ENCODE data around the gene ASIC4. TPM values are rescaled to one million over a fixed set of nuclear protein-coding genes. Genes with fewer than 3 reads are reported as not detected.

ASIC4 gene
- total and polyA plus RNA-seq, 3 experiments from 2014 or later, result not detected

DNA sequence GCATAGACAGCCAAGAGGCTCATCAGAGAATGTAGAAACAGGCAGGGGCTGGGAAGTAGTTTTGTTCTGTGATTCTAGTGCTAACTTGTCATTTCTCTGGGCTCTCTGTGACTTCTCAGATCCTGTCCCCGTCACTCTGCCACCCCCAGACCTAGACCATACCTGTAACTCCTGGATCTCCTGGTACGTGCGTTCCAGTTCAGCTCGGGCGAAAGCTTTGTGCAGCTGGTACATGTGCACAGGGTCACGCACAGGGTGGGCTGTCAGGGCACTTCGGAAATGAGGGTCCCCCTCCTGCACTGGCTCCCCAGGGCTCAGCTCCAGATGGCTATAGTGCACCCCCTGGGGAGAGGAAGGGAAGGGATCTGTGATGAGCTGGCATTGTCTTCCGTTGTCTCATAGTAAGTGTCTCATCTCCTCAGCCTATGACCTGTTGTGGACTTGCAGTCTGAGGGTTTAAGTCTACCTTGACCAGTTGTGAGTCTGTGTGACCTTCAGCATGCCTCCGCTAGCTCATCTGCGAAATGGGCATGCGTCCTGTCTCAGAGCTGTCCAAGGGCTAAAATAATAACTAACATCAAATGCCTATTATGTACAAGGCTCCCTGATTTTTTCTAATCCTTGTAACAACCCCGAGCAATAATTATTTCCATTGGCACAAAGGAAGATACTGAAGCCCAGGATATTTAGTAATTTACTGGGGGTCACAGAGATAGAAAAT, 26.7 kb downstream of the ASIC4 start:
- peak overlapping the region; percentile 81 for H3K4me3 ChIP-seq (ENCODE audit: low read length)
- H3K36me3 ChIP-seq (ENCODE audit: insufficient read depth, low read length), result no peaks in the 10 kb centered on the region
- H3K27ac ChIP-seq (ENCODE audit: low read depth, low read length), result no peak overlapping the region
- Mint-ChIP-seq H3K4me1 (peaks cover 22 to 30% (median 27%) of the 10 kb centered on the region in 3 donors), H3K4me3 (peak overlapping the region; percentile 57 to 89 (median 84)), H3K9me3 (no peaks in the 10 kb centered on the region), H3K36me3 (peaks cover 0 to 12% (median 2%) of the 10 kb centered on the region in 3 donors), H3K27me3 (peaks cover 0 to 1% of the 10 kb centered on the region in 2 donors), H3K27ac (peak overlapping the region in 2 of 8 donors; percentile 29 to 54)
- H3K27me3 ChIP-seq (ENCODE audit: insufficient read depth, low read length, poor library complexity, severe bottlenecking), result no peaks in the 10 kb centered on the region
- H3K9me3 ChIP-seq (ENCODE audit: low read length), result no peaks in the 10 kb centered on the region
- no peak for DNase-seq
- POLR2A ChIA-PET, result interaction anchor here (0.9 kb wide), 1 partner anchor 11 kb away, joined by 3 read pairs; no protein-coding TSS in a partner anchor
- CTCF ChIA-PET, result interaction anchor here (0.7 to 6.7 kb wide), 28 partner anchors 10 to 260 kb away, joined by 3 to 44 read pairs (median 4); partner anchors contain the start of genes GMPPA, OBSL1 and STK11IP
- H3K4me1 ChIP-seq (ENCODE audit: insufficient read depth, low read length), result peaks cover 18% of the 10 kb centered on the region

DNA sequence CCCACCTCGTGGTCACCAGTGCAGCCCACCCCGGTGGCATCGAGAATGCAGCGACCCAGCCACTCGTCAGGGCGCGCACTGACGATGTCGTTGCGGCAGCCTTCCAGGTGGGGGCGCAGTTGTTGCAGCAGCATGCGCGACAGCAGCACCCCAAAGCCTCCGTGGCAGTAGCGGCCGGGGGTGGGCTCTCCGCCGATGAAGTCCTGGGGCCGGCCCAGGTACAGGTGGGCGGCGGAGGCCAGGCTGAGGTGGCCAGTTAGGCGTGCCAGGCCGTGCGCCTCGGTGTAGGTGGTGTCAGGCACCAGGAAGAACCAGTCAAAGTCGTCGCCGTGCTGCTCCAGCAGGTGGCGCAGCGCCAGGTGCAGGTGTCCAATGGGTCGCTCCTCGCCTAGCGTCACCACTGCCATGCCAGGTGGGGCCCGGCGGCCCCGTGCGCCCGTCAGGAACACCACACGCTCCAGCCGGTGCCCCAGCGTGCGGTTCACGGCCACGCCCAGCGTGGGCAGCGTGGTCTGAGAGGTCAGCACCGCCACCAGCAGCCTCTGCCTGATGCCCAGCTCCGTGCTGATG, 27.4 kb downstream of the ASIC4 start:
- Mint-ChIP-seq H3K4me3 (peak overlapping the region; percentile 82 to 94 (median 86)), H3K27ac (peak overlapping the region in 2 of 8 donors; percentile 29 to 57), H3K4me1 (peaks cover 22 to 30% (median 27%) of the 10 kb centered on the region in 3 donors), H3K36me3 (peaks cover 0 to 12% (median 2%) of the 10 kb centered on the region in 3 donors), H3K27me3 (peaks cover 0 to 1% of the 10 kb centered on the region in 2 donors), H3K9me3 (no peaks in the 10 kb centered on the region)
- ChIA-PET POLR2A (interaction anchor here (0.6 to 0.9 kb wide), 2 partner anchors 12 to 154 kb away, joined by 3 read pairs; no protein-coding TSS in a partner anchor), CTCF (interaction anchor here (0.6 to 6.7 kb wide), 33 partner anchors 10 to 261 kb away, joined by 3 to 44 read pairs (median 4); partner anchors contain the start of genes GMPPA, OBSL1 and STK11IP)
- peak; percentile 72 to 89 (median 84) for DNase-seq
- Histone ChIP-seq H3K4me1 (ENCODE audit: insufficient read depth, low read length) (peaks cover 18% of the 10 kb centered on the region), H3K36me3 (ENCODE audit: insufficient read depth, low read length) (no peaks in the 10 kb centered on the region), H3K27ac (ENCODE audit: low read depth, low read length) (no peak overlapping the region), H3K9me3 (ENCODE audit: low read length) (no peaks in the 10 kb centered on the region), H3K4me3 (ENCODE audit: low read length) (peak overlapping the region; percentile 81), H3K27me3 (ENCODE audit: insufficient read depth, low read length, poor library complexity, severe bottlenecking) (no peaks in the 10 kb centered on the region)

DNA sequence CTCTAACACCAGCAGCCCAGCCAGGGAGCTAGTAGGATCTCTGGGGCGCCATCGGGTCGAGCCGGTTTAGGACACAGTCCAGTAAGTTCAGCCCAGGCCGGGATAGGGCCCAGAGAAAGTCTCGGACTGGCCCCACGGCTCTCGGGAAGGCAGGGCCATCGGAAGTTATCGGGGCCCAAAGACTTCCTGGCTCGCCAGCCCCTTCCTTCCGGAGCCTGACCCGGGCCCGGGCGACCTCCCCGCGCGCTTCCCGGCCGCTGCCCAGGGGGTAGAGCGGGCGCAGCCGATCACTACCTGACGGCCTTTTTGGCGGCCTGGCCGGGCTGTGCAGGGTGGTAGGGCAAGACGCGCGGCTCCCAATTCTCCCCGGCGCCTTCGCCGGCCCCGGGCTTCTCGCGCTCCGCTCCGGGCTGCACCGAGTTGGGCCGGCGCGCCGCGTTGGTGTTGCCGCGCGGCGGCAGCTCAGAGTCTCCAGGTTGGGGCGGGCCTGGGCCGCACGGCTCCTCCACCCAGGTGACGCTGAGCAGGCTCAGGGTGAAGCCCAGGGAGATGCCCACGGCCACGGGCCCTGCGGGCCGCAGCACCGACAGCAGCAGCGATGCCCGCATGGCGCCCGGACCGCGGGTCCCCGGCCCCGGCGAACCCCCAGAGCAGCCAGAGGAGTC, 28.8 kb downstream of the ASIC4 start:
- peaks cover 22 to 30% (median 27%) of the 10 kb centered on the region in 3 donors for H3K4me1 Mint-ChIP-seq
- H3K27me3 Mint-ChIP-seq, result peaks cover 4 to 7% of the 10 kb centered on the region in 2 donors
- no peak for DNase-seq
- Histone ChIP-seq H3K4me3 (ENCODE audit: low read length) (peak overlapping the region; percentile 81), H3K4me1 (ENCODE audit: insufficient read depth, low read length) (peaks cover 18% of the 10 kb centered on the region), H3K27ac (ENCODE audit: low read depth, low read length) (peak overlapping the region; percentile 69), H3K36me3 (ENCODE audit: insufficient read depth, low read length) (no peaks in the 10 kb centered on the region), H3K9me3 (ENCODE audit: low read length) (no peaks in the 10 kb centered on the region), H3K27me3 (ENCODE audit: insufficient read depth, low read length, poor library complexity, severe bottlenecking) (no peaks in the 10 kb centered on the region)
- peak overlapping the region; percentile 66 to 92 (median 80) for H3K27ac Mint-ChIP-seq
- CTCF ChIA-PET, result interaction anchor here (1.0 to 6.7 kb wide), 8 partner anchors 11 to 99 kb away, joined by 3 to 44 read pairs (median 4); a partner anchor contains a TSS
- no peaks in the 10 kb centered on the region for H3K9me3 Mint-ChIP-seq
- POLR2A ChIA-PET, result interaction anchor here (1.1 kb wide), 1 partner anchor 1956 kb away, joined by 4 read pairs; no protein-coding TSS in a partner anchor
- peak overlapping the region; percentile 81 to 94 (median 86) for H3K4me3 Mint-ChIP-seq
- peaks cover 0 to 12% (median 2%) of the 10 kb centered on the region in 3 donors for H3K36me3 Mint-ChIP-seq

DNA sequence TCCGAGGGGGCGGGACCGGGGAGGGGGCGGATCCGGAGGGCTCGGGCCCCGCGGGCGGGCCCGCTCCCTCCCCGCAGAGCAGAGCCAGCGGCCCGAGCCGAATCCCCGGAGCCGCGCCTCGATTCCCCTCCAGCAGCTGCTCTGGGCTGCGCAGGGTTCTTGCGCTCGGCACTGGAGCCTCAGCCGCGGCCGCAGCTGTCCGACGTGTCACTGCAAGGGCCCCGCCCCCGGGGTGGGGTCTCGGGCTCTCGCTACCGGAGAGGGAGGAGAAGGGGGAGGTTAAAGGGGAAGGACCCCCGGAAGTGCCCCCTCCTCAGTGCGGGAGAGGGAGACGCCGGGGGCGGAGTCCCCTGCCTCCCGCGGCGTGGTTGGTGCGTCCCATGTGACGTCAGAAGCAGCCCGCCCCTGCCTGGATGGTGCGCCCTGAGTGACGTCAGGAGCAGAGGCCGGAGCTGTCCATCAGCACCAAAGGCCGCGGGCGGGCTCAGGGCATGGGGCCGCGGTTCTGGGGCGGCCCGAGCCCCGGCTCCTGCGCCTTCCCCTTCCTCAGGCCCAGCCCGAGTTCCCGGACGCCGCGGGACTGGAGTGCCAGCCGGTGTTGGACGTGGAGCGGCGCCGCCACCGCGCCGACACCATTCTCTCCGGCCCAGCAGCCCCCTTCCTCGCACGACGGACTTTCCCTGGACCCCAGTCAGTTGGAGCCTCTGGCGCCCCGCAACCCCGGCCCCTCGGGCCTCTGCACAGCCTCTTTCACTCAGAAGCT, 29.5 kb downstream of the ASIC4 start, which contains the start of the genes CHPF and TMEM198:
Gene CHPF, minus strand, starts transcription at position 214 of the 763 bp plus-strand sequence. CDS start 271 bp downstream, outside the sequence.
Gene TMEM198, plus strand, starts transcription at position 433 of the 763 bp plus-strand sequence. CDS start 700 bp downstream, outside the sequence.
- Histone ChIP-seq H3K36me3 (ENCODE audit: insufficient read depth, low read length) (no peaks in the 10 kb centered on the region), H3K27ac (ENCODE audit: low read depth, low read length) (peak within 1 kb of the TSS; percentile 69), H3K4me3 (ENCODE audit: low read length) (peak within 1 kb of the TSS; percentile 81), H3K27me3 (ENCODE audit: insufficient read depth, low read length, poor library complexity, severe bottlenecking) (no peaks in the 10 kb centered on the region), H3K4me1 (ENCODE audit: insufficient read depth, low read length) (peaks cover 18% of the 10 kb centered on the region), H3K9me3 (ENCODE audit: low read length) (no peaks in the 10 kb centered on the region)
- CTCF ChIA-PET, result interaction anchor here (1.2 to 6.7 kb wide), 6 partner anchors 10 to 98 kb away, joined by 3 to 44 read pairs (median 8); a partner anchor contains a TSS
- Mint-ChIP-seq H3K36me3 (peaks cover 0 to 9% (median 2%) of the 10 kb centered on the region in 3 donors), H3K9me3 (no peaks in the 10 kb centered on the region), H3K4me3 (peak within 1 kb of the TSS; percentile 81 to 94 (median 86)), H3K27ac (peak within 1 kb of the TSS; percentile 73 to 92 (median 86)), H3K27me3 (peaks cover 4 to 14% of the 10 kb centered on the region in 2 donors), H3K4me1 (peaks cover 22 to 30% (median 27%) of the 10 kb centered on the region in 3 donors)
- POLR2A ChIA-PET, result interaction anchor here (1.1 kb wide), 1 partner anchor 1955 kb away, joined by 4 read pairs; no protein-coding TSS in a partner anchor
- peak; percentile 84 to 94 (median 88) for DNase-seq

DNA sequence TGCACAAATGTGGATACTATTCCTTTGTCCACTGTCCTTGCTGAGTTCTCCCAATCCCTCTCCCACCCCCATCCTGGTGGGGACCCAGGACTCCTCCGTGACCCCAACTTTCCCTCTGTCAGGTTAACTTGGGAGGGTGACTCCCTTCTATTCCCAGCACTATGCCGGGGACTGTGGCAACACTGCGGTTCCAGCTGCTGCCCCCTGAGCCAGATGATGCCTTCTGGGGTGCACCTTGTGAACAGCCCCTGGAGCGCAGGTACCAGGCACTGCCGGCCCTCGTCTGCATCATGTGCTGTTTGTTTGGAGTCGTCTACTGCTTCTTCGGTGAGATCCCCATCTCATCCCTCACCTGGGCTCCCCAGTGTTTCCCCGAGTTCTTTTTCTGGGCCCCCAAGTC, 30.3 kb downstream of the ASIC4 start:
- Histone ChIP-seq H3K9me3 (ENCODE audit: low read length) (no peaks in the 10 kb centered on the region), H3K36me3 (ENCODE audit: insufficient read depth, low read length) (no peaks in the 10 kb centered on the region), H3K4me1 (ENCODE audit: insufficient read depth, low read length) (peaks cover 18% of the 10 kb centered on the region), H3K27me3 (ENCODE audit: insufficient read depth, low read length, poor library complexity, severe bottlenecking) (no peaks in the 10 kb centered on the region), H3K27ac (ENCODE audit: low read depth, low read length) (no peak overlapping the region), H3K4me3 (ENCODE audit: low read length) (no peak overlapping the region)
- DNase-seq, result no peak
- Mint-ChIP-seq H3K36me3 (peaks cover 0 to 7% (median 2%) of the 10 kb centered on the region in 3 donors), H3K27me3 (peaks cover 4 to 22% of the 10 kb centered on the region in 2 donors), H3K9me3 (no peaks in the 10 kb centered on the region), H3K4me1 (peaks cover 22 to 30% (median 27%) of the 10 kb centered on the region in 3 donors), H3K4me3 (peak overlapping the region; percentile 76 to 86 (median 81)), H3K27ac (peak overlapping the region in 7 of 8 donors; percentile 64 to 90 (median 84))
- CTCF ChIA-PET, result interaction anchor here (0.8 to 6.7 kb wide), 5 partner anchors 9 to 97 kb away, joined by 3 to 44 read pairs (median 12); no protein-coding TSS in a partner anchor
- POLR2A ChIA-PET, result interaction anchor here (0.8 kb wide), 1 partner anchor 237 kb away, joined by 3 read pairs; no protein-coding TSS in a partner anchor

DNA sequence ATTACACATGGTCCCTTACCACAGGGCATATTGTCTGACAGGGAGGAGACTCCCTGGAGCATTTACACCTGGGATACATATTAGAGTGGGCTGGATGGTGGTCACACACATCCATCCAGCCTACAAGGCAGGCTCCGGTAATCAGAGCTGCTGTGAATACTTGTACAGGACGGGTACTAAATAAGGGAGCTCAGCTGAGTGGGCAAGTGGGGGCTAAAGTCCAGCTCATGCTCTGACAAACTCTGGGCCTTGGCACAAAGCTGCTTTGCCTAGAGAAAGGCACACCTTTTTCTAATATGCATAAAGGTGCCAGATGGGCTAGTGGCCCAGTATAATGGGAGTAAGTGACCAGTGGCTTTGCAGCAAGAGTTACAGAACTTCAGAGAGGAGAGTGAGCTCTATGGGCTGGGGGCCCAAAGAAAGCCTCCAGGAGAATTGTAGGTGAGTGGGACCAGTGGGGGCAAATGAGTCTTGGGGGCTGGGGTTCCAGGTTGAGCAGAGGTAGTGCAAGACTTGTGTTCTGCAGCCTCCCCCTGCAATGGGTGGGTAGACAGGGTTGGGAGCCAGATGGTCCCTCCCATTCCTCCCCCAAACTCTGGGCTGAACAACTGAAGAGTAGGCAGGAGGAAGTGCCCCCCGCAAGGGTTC, 31.1 kb downstream of the ASIC4 start:
- Mint-ChIP-seq H3K9me3 (no peaks in the 10 kb centered on the region), H3K27ac (peak overlapping the region in 2 of 8 donors; percentile 73 to 85), H3K27me3 (peaks cover 10 to 29% of the 10 kb centered on the region in 2 donors), H3K4me1 (peaks cover 22 to 30% (median 27%) of the 10 kb centered on the region in 3 donors), H3K36me3 (peaks cover 0 to 5% (median 2%) of the 10 kb centered on the region in 3 donors), H3K4me3 (peak overlapping the region in 5 of 7 donors; percentile 76 to 85 (median 81))
- ChIA-PET POLR2A (interaction anchor here (0.8 kb wide), 1 partner anchor 237 kb away, joined by 3 read pairs; no protein-coding TSS in a partner anchor), CTCF (interaction anchor here (0.8 kb wide), 1 partner anchor 16 kb away, joined by 3 read pairs; no protein-coding TSS in a partner anchor)
- Histone ChIP-seq H3K9me3 (ENCODE audit: low read length) (no peaks in the 10 kb centered on the region), H3K36me3 (ENCODE audit: insufficient read depth, low read length) (no peaks in the 10 kb centered on the region), H3K4me3 (ENCODE audit: low read length) (no peak overlapping the region), H3K4me1 (ENCODE audit: insufficient read depth, low read length) (peaks cover 18% of the 10 kb centered on the region), H3K27me3 (ENCODE audit: insufficient read depth, low read length, poor library complexity, severe bottlenecking) (no peaks in the 10 kb centered on the region), H3K27ac (ENCODE audit: low read depth, low read length) (no peak overlapping the region)
- DNase-seq, result no peak
